DND-41 (cell line): ENCODE results near the gene DNM3.

ENCODE experiments used
- ATAC-seq: fragments of 200-7000 bp; cut with Tn5 transposase; 3 replicates; pipeline ENCODE4 v1.9.1; 2021; ENCODE audit warnings: low read depth; ENCODE audit not compliant: insufficient read depth
- DNase-seq: peaks from one replicate; pipeline ENCODE4 v3.0.0-alpha.2; 2020
- H2AFZ ChIP-seq: 2 replicates; pipeline ENCODE4 v1.6.0; 2012; ENCODE audit warnings: low read depth, low read length
- H3K27ac ChIP-seq: 2 replicates; pipeline ENCODE4 v1.5.1; 2012; ENCODE audit warnings: low read length, inconsistent platforms
- H3K27me3 ChIP-seq: fragments of 200-600 bp; sonication (generic); 2 replicates; pipeline ENCODE4 v1.6.0; 2012; ENCODE audit warnings: low read length, mild to moderate bottlenecking, inconsistent platforms; ENCODE audit not compliant: insufficient read depth, poor library complexity
- H3K36me3 ChIP-seq: 2 replicates; pipeline ENCODE4 v1.5.1; 2012; ENCODE audit warnings: low read length, inconsistent platforms; ENCODE audit not compliant: insufficient read depth
- H3K4me1 ChIP-seq: 2 replicates; pipeline ENCODE4 v1.5.1; 2012; ENCODE audit warnings: mild to moderate bottlenecking, low read length; ENCODE audit not compliant: insufficient read depth
- H3K4me2 ChIP-seq: 2 replicates; pipeline ENCODE4 v1.6.0; 2012; ENCODE audit warnings: mild to moderate bottlenecking, moderate library complexity, low read length, inconsistent platforms; ENCODE audit not compliant: insufficient read depth
- H3K4me3 ChIP-seq, 2 experiments: fragments of 200-600 bp in 1 of 2; shearing (Covaris generic) in 1 of 2; 2 replicates each; pipeline ENCODE4 v1.5.1; 2012 to 2016; ENCODE audit warnings: inconsistent platforms in 2 of 2, low read length in 2 of 2, mild to moderate bottlenecking in 2 of 2, low read depth in 1 of 2, moderate library complexity in 1 of 2
- H3K79me2 ChIP-seq: 2 replicates; pipeline ENCODE4 v1.6.0; 2012; ENCODE audit warnings: low read length, inconsistent platforms; ENCODE audit not compliant: insufficient read depth
- H3K9ac ChIP-seq: 2 replicates; pipeline ENCODE4 v1.6.0; 2012; ENCODE audit warnings: low read depth, mild to moderate bottlenecking, inconsistent platforms, low read length, moderate library complexity
- H3K9me3 ChIP-seq: 2 replicates; pipeline ENCODE4 v1.5.1; 2012; ENCODE audit warnings: low read length, moderate library complexity, mild to moderate bottlenecking, inconsistent platforms; ENCODE audit not compliant: insufficient read depth, severe bottlenecking
- H4K20me1 ChIP-seq: 2 replicates; pipeline ENCODE4 v1.6.0; 2012; ENCODE audit warnings: low read length; ENCODE audit not compliant: insufficient read depth
- EZH2 ChIP-seq: IDR thresholded peaks from 3 replicates; pipeline ENCODE4 v1.6.1; 2012; ENCODE audit warnings: borderline replicate concordance, low read depth, mild to moderate bottlenecking, moderate library complexity, low read length, inconsistent platforms; ENCODE audit not compliant: severe bottlenecking
- TF ChIP-seq, protein P1 (sequence below): IDR thresholded peaks from 2 replicates; pipeline ENCODE4 v1.5.1; 2012; ENCODE audit warnings: borderline replicate concordance, low read length, moderate library complexity, mild to moderate bottlenecking; ENCODE audit not compliant: poor library complexity, severe bottlenecking; ENCODE audit errors: extremely low read depth

Gene DNM3

DNA sequence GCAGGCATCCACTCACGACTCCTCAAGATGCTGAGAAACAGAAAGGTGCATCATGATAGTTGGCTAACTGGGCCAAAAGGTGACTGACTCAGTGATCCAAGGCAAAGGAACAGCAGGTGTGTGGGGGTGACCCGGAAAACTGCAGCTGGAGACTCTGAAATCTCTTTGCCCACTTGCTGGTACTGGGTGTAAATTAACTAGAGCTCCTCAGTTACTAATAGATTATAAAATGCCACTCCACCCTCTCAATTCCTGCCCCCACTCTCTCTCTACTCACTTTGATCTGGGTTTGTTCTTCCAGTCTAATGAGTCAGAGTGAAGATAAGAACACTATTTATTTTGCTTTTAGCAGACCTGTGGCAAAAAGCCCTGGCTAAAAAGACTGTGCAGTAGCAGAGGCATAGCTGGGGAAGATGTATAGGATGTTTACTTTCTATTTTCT is 609.7 kb downstream of the DNM3 start:
- no peak overlapping the region for H3K4me3 ChIP-seq
- peaks cover 8% of the 10 kb centered on the region for H3K4me1 ChIP-seq
- H3K9ac ChIP-seq, result no peak overlapping the region
- H3K27me3 ChIP-seq, result no peaks in the 10 kb centered on the region
- no peaks in the 10 kb centered on the region for H3K36me3 ChIP-seq
- no peak overlapping the region for H3K27ac ChIP-seq
- DNase-seq, result no peak
- H3K9me3 ChIP-seq, result no peaks in the 10 kb centered on the region
- H4K20me1 ChIP-seq, result no peaks in the 10 kb centered on the region
- no peak overlapping the region for H3K4me2 ChIP-seq
- TF ChIP-seq, protein P1, sequence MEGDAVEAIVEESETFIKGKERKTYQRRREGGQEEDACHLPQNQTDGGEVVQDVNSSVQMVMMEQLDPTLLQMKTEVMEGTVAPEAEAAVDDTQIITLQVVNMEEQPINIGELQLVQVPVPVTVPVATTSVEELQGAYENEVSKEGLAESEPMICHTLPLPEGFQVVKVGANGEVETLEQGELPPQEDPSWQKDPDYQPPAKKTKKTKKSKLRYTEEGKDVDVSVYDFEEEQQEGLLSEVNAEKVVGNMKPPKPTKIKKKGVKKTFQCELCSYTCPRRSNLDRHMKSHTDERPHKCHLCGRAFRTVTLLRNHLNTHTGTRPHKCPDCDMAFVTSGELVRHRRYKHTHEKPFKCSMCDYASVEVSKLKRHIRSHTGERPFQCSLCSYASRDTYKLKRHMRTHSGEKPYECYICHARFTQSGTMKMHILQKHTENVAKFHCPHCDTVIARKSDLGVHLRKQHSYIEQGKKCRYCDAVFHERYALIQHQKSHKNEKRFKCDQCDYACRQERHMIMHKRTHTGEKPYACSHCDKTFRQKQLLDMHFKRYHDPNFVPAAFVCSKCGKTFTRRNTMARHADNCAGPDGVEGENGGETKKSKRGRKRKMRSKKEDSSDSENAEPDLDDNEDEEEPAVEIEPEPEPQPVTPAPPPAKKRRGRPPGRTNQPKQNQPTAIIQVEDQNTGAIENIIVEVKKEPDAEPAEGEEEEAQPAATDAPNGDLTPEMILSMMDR, result no peak
- TF ChIP-seq EZH2, result no peak
- ATAC-seq, result peak; percentile 32; the same call in 2 of the 3 replicates
- H3K79me2 ChIP-seq, result no peaks in the 10 kb centered on the region
- H2AFZ ChIP-seq, result peak overlapping the region; percentile 66

DNA sequence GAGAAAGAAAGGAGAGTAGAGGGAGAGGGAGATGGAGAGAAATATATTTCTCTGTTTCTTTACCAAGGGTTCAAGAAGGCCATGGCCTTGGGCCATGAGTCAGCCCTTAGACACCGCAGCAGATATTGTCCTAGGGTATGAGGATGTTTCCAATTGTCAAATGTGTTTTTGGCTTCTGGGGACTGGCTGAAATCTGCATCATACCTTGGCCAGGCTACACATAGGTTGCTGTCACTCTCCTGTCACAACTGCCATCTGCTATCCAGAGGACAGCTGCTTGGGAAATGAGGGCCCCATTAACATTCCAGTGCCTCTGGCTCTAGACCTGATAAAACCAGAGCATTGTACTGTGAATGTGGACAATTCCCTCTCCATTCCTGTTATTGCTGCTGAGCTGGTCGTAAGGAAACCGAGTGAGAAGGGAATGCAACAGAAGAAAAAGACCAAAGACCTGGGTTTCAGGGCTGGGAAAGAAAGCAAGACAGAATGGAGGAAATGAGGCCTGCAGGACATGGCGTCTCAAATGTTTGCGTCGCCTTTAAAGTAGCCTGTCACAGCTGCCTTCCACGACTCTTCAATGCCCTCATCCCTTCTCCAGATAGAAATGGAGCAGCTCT is 611.3 kb downstream of the DNM3 start:
- H4K20me1 ChIP-seq, result no peaks in the 10 kb centered on the region
- ATAC-seq, result no peak
- no peak overlapping the region for H3K9ac ChIP-seq
- H2AFZ ChIP-seq, result no peak overlapping the region
- H3K9me3 ChIP-seq, result no peaks in the 10 kb centered on the region
- no peak overlapping the region for H3K4me3 ChIP-seq
- no peak overlapping the region for H3K4me2 ChIP-seq
- no peak overlapping the region for H3K27ac ChIP-seq
- H3K27me3 ChIP-seq, result no peaks in the 10 kb centered on the region
- no peaks in the 10 kb centered on the region for H3K36me3 ChIP-seq
- peaks cover 8% of the 10 kb centered on the region for H3K4me1 ChIP-seq
- no peak for TF ChIP-seq EZH2
- TF ChIP-seq, protein P1, result no peak
- DNase-seq, result no peak
- H3K79me2 ChIP-seq, result no peaks in the 10 kb centered on the region

DNA sequence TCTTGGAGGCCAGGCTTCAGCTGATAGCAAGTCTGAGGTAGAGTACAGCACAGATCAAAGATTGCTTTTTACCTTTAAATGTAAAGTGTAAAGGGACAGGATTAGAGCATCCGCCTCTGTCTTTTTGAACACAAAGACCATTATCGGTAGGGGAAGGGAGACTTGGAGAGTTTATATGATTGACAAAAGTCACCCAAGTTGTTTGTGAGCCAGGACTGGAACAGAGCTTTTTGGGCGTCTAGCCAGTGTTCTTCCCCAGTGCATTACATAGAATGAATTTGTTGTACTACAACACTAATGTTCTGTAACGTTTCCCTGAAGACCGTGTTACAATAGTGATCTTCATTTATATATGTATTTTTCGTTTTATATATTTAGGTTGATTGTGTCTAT is 611.9 kb downstream of the DNM3 start:
- H3K27me3 ChIP-seq, result no peaks in the 10 kb centered on the region
- no peak overlapping the region for H2AFZ ChIP-seq
- no peak overlapping the region for H3K4me3 ChIP-seq
- no peaks in the 10 kb centered on the region for H3K79me2 ChIP-seq
- TF ChIP-seq, protein P1, result no peak
- TF ChIP-seq EZH2, result no peak
- no peak overlapping the region for H3K4me2 ChIP-seq
- ATAC-seq (no peak), DNase-seq (no peak)
- H3K9ac ChIP-seq, result no peak overlapping the region
- H3K4me1 ChIP-seq, result peaks cover 8% of the 10 kb centered on the region
- H3K9me3 ChIP-seq, result no peaks in the 10 kb centered on the region
- no peaks in the 10 kb centered on the region for H4K20me1 ChIP-seq
- no peaks in the 10 kb centered on the region for H3K36me3 ChIP-seq
- no peak overlapping the region for H3K27ac ChIP-seq
